TTC549 (cell line): ENCODE measurements around the gene RBM15B.
"Not testable (repeated sequence)": the region's sequence is repeated elsewhere in the genome, so short reads cannot be mapped to it uniquely, and the experiment has no call there.

Experiments
- FAIRE-seq: peaks from 2 replicates; lab custom pipeline; 2012; peaks lifted over from hg19 to GRCh38; lab: Jason Lieb, UNC

The RBM15B gene

GRCh38 chr3:51379301-51379700 is 11.8 kb upstream of the RBM15B start:
- FAIRE-seq = no peak

- FAIRE-seq = no peak
Observed at GRCh38 chr3:51379746-51380455, 11.2 kb upstream of the RBM15B start.

GRCh38 chr3:51380601-51381332 is 10.3 kb upstream of the RBM15B start:
- FAIRE-seq = no peak

GRCh38 chr3:51381333-51381705 is 9.8 kb upstream of the RBM15B start:
- FAIRE-seq = no peak

GRCh38 chr3:51382076-51382745 is 8.9 kb upstream of the RBM15B start:
- FAIRE-seq = no peak

- FAIRE-seq = no peak
Observed at GRCh38 chr3:51382947-51383578, 8.0 kb upstream of the RBM15B start.

- FAIRE-seq = no peak
Observed at GRCh38 chr3:51384055-51384725, 6.9 kb upstream of the RBM15B start.

- peak; percentile 93 for FAIRE-seq
Observed at GRCh38 chr3:51384726-51385473, 6.2 kb upstream of the RBM15B start, which contains the start of gene MANF. Gene MANF (plus strand): TSS chr3:51385291. CDS start chr3:51385343, 52 bp downstream.

- no peak for FAIRE-seq
Observed at GRCh38 chr3:51385621-51386091, 5.4 kb upstream of the RBM15B start.

- FAIRE-seq = no peak
Observed at GRCh38 chr3:51386159-51386851, 4.8 kb upstream of the RBM15B start.

- no peak for FAIRE-seq
Observed at GRCh38 chr3:51386852-51387229, 4.2 kb upstream of the RBM15B start.

- FAIRE-seq = not testable (repeated sequence)
Observed at GRCh38 chr3:51387281-51387680, 3.8 kb upstream of the RBM15B start.

- no peak for FAIRE-seq
Observed at GRCh38 chr3:51388286-51389029, 2.6 kb upstream of the RBM15B start.

- no peak for FAIRE-seq
Observed at GRCh38 chr3:51389423-51390183, 1.5 kb upstream of the RBM15B start.

GRCh38 chr3:51390246-51391074 is 625 bp upstream of the RBM15B start:
- FAIRE-seq = no peak

GRCh38 chr3:51391566-51392354 is 675 bp downstream of the RBM15B start:
- FAIRE-seq = no peak

- FAIRE-seq = no peak
Observed at GRCh38 chr3:51392355-51393133, 1.5 kb downstream of the RBM15B start.
